Heart right ventricle (tissue), 16 donors: ENCODE results near the gene LGALS7B. TPM values are rescaled to one million over a fixed set of nuclear protein-coding genes. Genes with fewer than 3 reads are reported as not detected.

ENCODE experiments used
- ATAC-seq, 8 donors: fragments of 200-7000 bp; cut with Tn5 transposase; one replicate each; pipeline ENCODE4 v1.9.1; 2020; ENCODE audit warnings: mild to moderate bottlenecking in 8 of 8, moderate library complexity in 8 of 8, moderate number of reproducible peaks in 1 of 8
- DNase-seq, 2 donors: peaks; one replicate each; pipeline ENCODE4 v3.0.0-alpha.2; 2020
- H3K27ac ChIP-seq, 10 donors: fragments of 200-600 bp; sonication (generic) in 2 of 10; one replicate each; pipeline versions ENCODE4 v1.5.0 to v1.8.0; 2020 to 2022; ENCODE audit warnings: mild to moderate bottlenecking in 3 of 10
- H3K27me3 ChIP-seq, 7 donors: fragments of 200-600 bp; one replicate each; pipeline ENCODE4 v1.8.0; 2021 to 2022; ENCODE audit warnings: mild to moderate bottlenecking in 2 of 7
- H3K36me3 ChIP-seq, 9 donors: fragments of 200-600 bp; sonication (generic) in 1 of 9; one replicate each; pipeline versions ENCODE4 v1.5.0 to v1.8.0; 2020 to 2022; ENCODE audit warnings: mild to moderate bottlenecking in 2 of 9
- H3K4me1 ChIP-seq, 9 donors: fragments of 200-600 bp; sonication (generic) in 1 of 9; one replicate each; pipeline versions ENCODE4 v1.5.0 to v1.8.0; 2020 to 2022; ENCODE audit warnings: mild to moderate bottlenecking in 4 of 9
- H3K4me3 ChIP-seq, 10 donors: fragments of 200-600 bp; sonication (generic) in 2 of 10; one replicate each; pipeline versions ENCODE4 v1.5.0 to v1.8.0; 2020 to 2022; ENCODE audit warnings: mild to moderate bottlenecking in 7 of 10, moderate library complexity in 2 of 10
- H3K9me3 ChIP-seq, 11 donors: fragments of 200-600 bp in 10 of 11; sonication (generic) in 2 of 11; one replicate each; pipeline versions ENCODE4 v1.5.0 to v1.8.0; 2013 to 2022; ENCODE audit warnings: mild to moderate bottlenecking in 2 of 11, control low read depth in 1 of 11, moderate library complexity in 1 of 11
- CTCF ChIP-seq, 9 donors: fragments of 200-600 bp; sonication (generic) in 2 of 9; IDR thresholded peaks; one replicate each; pipeline versions ENCODE4 v1.5.0 to v1.8.0; 2021 to 2022; ENCODE audit warnings: antibody characterized with exemption in 9 of 9, mild to moderate bottlenecking in 5 of 9, moderate library complexity in 1 of 9
- WGBS, 2 donors: extraction: QIAGEN DNeasy Blood & Tissue Kit; methylation state at CpG; one replicate each; pipeline ENCODE4 v1.1.7; 2013; ENCODE audit warnings: inconsistent platforms in 1 of 2; 5-methylcytosine and 5-hydroxymethylcytosine counted together
- intact Hi-C, 10 donors: fragments of 100-400 bp; cut with DNase I; formaldehyde crosslinking; loops; one replicate each; pipeline versions ENCODE4 v1.11.1 to v1.14.2; 2022
- polyA plus RNA-seq, 2 donors: library from polyadenylated mRNA; stranded (reverse); fragments of 200-250 nt; gene quantifications; one replicate each; pipeline ENCODE4 v1.2.3, GENCODE V29; 2013
- total RNA-seq, 10 donors: library from RNA; stranded (reverse); fragmentation: NEBNext Ultra II Directional in 3 of 10; extraction: Animal tissue kit (Norgen Biotek cat#: 25700) in 3 of 10; gene quantifications; one replicate each; pipeline versions ENCODE4 v1.2.1 to v1.2.4, GENCODE V29; 2021 to 2023
- donor health status: Arrhythmogenic right ventricular cardiomyopathy.
- donor health status: ischemic (EF 13 %, LVEDD 7.1; RV severe dilation, severe dysfunction).
- donor health status: healthy with polysubstance abuse.
- donor health status: DM: no; HTN: yes; CAD: no.
- donor health status: DM: no; HTN: no; CAD: no.
- donor health status: ischemic (EF 25% LVEDD 6.9; RV normal size, moderate dysfunction).
- donor health status: ischemic (EF 25% LVEDD 5.7; RV mildly dilated, moderate dysfunction).
- donor health status: healthy.
- donor health status: DM: yes; HTN: yes; CAD: no.
- donor health status: Ischemic cardiomyopathy.
- donor health status: ischemic (EF 35%, LVEDD 5.7; RV mildly dilated, moderate dysfunction).
- donor health status: nonischemic (EF 11% LVEDD 7.7; RV severe dilation, severe dysfunction).
- donor health status: DM: yes; HTN: yes; CAD: no.
- donor health status: PGD.
- donor health status: ischemic (EF 29% LVEDD 5.4; RV normal size, mild dysfunction).
- donor health status: nonischemic (EF 23%, LVEDD 6.1; RV moderate dilation, normal function).

The LGALS7B gene
- total and polyA plus RNA-seq, 12 donors = 0.19 to 0.60 TPM; not detected in 10

- ATAC-seq (no peak), DNase-seq (no peak)
- TF ChIP-seq CTCF (IDR thresholded peaks at IDR 0.05) = no peak
- H3K36me3 ChIP-seq = no peaks in the 10 kb centered on the region
- no peak within 1 kb of the TSS for H3K27ac ChIP-seq
- peaks cover 0 to 12% (median 6%) of the 10 kb centered on the region in 9 donors for H3K4me1 ChIP-seq
- no peak within 1 kb of the TSS for H3K4me3 ChIP-seq
- intact Hi-C loops = no loop called here
- WGBS, 2 donors = 81 to 84% methylated on average over 10 of the region's 14 CpGs
- H3K9me3 ChIP-seq = no peaks in the 10 kb centered on the region
- H3K27me3 ChIP-seq = peaks cover 0 to under 1% (median 0%) of the 10 kb centered on the region in 7 donors
Measured at GRCh38 chr19:38773469-38774177, 15.4 kb upstream of the LGALS7B start, which contains the start of gene LGALS7. LGALS7 (minus strand) TSS chr19:38773517; CDS start chr19:38773492, 25 bp downstream.

GRCh38 chr19:38774181-38774950 lies 14.6 kb upstream of the LGALS7B start:
- no peak overlapping the region for H3K4me3 ChIP-seq
- DNase-seq = no peak
- H3K27me3 ChIP-seq = peaks cover 0 to 4% (median 0%) of the 10 kb centered on the region in 7 donors
- TF ChIP-seq CTCF (IDR thresholded peaks at IDR 0.05) = no peak
- peaks cover 0 to 8% (median 5%) of the 10 kb centered on the region in 9 donors for H3K4me1 ChIP-seq
- no peak for ATAC-seq
- intact Hi-C loops = no loop called here
- no peaks in the 10 kb centered on the region for H3K9me3 ChIP-seq
- WGBS, 2 donors = 81 to 91% methylated on average over 13 of the region's 13 CpGs
- no peak overlapping the region for H3K27ac ChIP-seq
- no peaks in the 10 kb centered on the region for H3K36me3 ChIP-seq

- Histone ChIP-seq H3K4me1 (no peaks in the 10 kb centered on the region), H3K9me3 (no peaks in the 10 kb centered on the region), H3K36me3 (no peaks in the 10 kb centered on the region), H3K27ac (no peak overlapping the region), H3K27me3 (peaks cover 0 to 11% (median 4%) of the 10 kb centered on the region in 7 donors), H3K4me3 (no peak overlapping the region)
- intact Hi-C loops = loop anchor here in 1 of 10 donors (2.0 kb wide), 1 partner anchor 22 kb away; no protein-coding TSS in a partner anchor
- 52 to 62% methylated on average over 7 of the region's 7 CpGs for WGBS, 2 donors
- no peak for ATAC-seq
- DNase-seq = no peak
- TF ChIP-seq CTCF (IDR thresholded peaks at IDR 0.05) = no peak
Measured at GRCh38 chr19:38778733-38779132, 10.3 kb upstream of the LGALS7B start.

- no peaks in the 10 kb centered on the region for H3K4me1 ChIP-seq
- no peak overlapping the region for H3K27ac ChIP-seq
- TF ChIP-seq CTCF (IDR thresholded peaks at IDR 0.05) = no peak
- no peaks in the 10 kb centered on the region for H3K36me3 ChIP-seq
- peaks cover 0 to 11% (median 4%) of the 10 kb centered on the region in 7 donors for H3K27me3 ChIP-seq
- H3K9me3 ChIP-seq = no peaks in the 10 kb centered on the region
- ATAC-seq (no peak), DNase-seq (no peak)
- WGBS, 2 donors = 91 to 93% methylated on average over 7 of the region's 7 CpGs
- no peak overlapping the region for H3K4me3 ChIP-seq
- intact Hi-C loops = no loop called here
Measured at GRCh38 chr19:38780443-38780842, 8.6 kb upstream of the LGALS7B start.
